SH-SY5Y (cell line): ENCODE data around the gene L3MBTL1.

Source experiments
- GATA2 ChIP-seq: IDR thresholded peaks from 2 replicates; pipeline ENCODE4 v1.6.1; 2011; ENCODE audit warnings: mild to moderate bottlenecking, low read depth, low read length
- GATA3 ChIP-seq: IDR thresholded peaks from 2 replicates; pipeline ENCODE4 v1.6.1; 2011; ENCODE audit warnings: low read depth, mild to moderate bottlenecking, low read length, moderate library complexity

DNA sequence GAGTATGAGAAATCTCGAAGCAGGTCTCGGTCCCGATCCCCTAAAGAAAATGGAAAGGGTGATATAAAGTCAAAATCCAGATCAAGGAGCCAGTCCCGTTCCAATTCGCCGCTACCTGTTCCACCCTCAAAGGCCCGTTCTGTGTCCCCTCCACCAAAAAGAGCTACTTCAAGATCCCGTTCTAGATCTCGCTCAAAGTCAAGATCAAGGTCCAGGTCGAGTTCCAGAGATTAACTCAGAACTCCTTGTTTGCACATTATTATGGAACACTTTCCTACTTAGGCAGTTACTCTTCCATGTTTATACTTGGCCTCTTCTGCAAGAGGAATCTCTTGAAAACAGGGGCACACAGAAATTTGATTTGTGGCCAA lies 46.7 kb upstream of the L3MBTL1 start:
- TF ChIP-seq GATA2, result no peak
- TF ChIP-seq GATA3, result no peak
